ENCODE results near the gene ATP11B. TPM values are rescaled to one million over a fixed set of nuclear protein-coding genes. Genes with fewer than 3 reads are reported as not detected.
"Not testable (repeated sequence)": the region's sequence is repeated elsewhere in the genome, so short reads cannot be mapped to it uniquely, and the experiment has no call there.

ATP11B gene
- total RNA-seq, 2 experiments from 2014 or later = 79.4 to 86.7 TPM

GRCh38 chr3:182822260-182822659 lies 29.0 kb downstream of the ATP11B start:
- CTCF ChIA-PET = not testable (repeated sequence)

GRCh38 chr3:182824957-182825356 lies 31.7 kb downstream of the ATP11B start:
- CTCF ChIA-PET = no interaction called here

More at GRCh38 chr3:182822260-182822659, 29.0 kb downstream of the ATP11B start:
- POLR2A ChIA-PET = not testable (repeated sequence)

GRCh38 chr3:182829761-182830405 lies 36.6 kb downstream of the ATP11B start:
- ChIA-PET CTCF (interaction anchor here (0.7 kb wide), 1 partner anchor 408 kb away, joined by 3 read pairs; no protein-coding TSS in a partner anchor), POLR2A (no interaction called here)

More at GRCh38 chr3:182824957-182825356, 31.7 kb downstream of the ATP11B start:
- POLR2A ChIA-PET = no interaction called here

- ChIA-PET CTCF (no interaction called here), POLR2A (interaction anchor here (0.6 kb wide), 1 partner anchor 44 kb away, joined by 3 read pairs; no protein-coding TSS in a partner anchor)
Measured at GRCh38 chr3:182837855-182838454, 44.7 kb downstream of the ATP11B start.

- ChIA-PET CTCF (no interaction called here), POLR2A (no interaction called here)
Measured at GRCh38 chr3:182843478-182843877, 50.2 kb downstream of the ATP11B start.

GRCh38 chr3:182848906-182849305 lies 55.6 kb downstream of the ATP11B start:
- POLR2A ChIA-PET = no interaction called here
- CTCF ChIA-PET = no interaction called here

- POLR2A ChIA-PET = no interaction called here
- CTCF ChIA-PET = no interaction called here
Measured at GRCh38 chr3:182855076-182855475, 61.8 kb downstream of the ATP11B start.

GRCh38 chr3:182861348-182861747 lies 68.0 kb downstream of the ATP11B start:
- ChIA-PET CTCF (no interaction called here), POLR2A (no interaction called here)

GRCh38 chr3:182862159-182862860 lies 69.0 kb downstream of the ATP11B start:
- ChIA-PET POLR2A (no interaction called here), CTCF (no interaction called here)

GRCh38 chr3:182869059-182869458 lies 75.8 kb downstream of the ATP11B start:
- CTCF ChIA-PET = no interaction called here
- POLR2A ChIA-PET = no interaction called here

GRCh38 chr3:182870917-182871316 lies 77.6 kb downstream of the ATP11B start:
- CTCF ChIA-PET, POLR2A ChIA-PET: not testable (repeated sequence)

- POLR2A ChIA-PET = no interaction called here
- CTCF ChIA-PET = interaction anchor here (0.6 kb wide), 1 partner anchor 32 kb away, joined by 4 read pairs; no protein-coding TSS in a partner anchor
Measured at GRCh38 chr3:182879031-182879611, 85.8 kb downstream of the ATP11B start.

GRCh38 chr3:182886497-182886896 lies 93.2 kb downstream of the ATP11B start:
- ChIA-PET POLR2A (no interaction called here), CTCF (interaction anchor here (0.6 kb wide), 1 partner anchor 18 kb away, joined by 3 read pairs; no protein-coding TSS in a partner anchor)

GRCh38 chr3:182889948-182890629 lies 96.8 kb downstream of the ATP11B start:
- POLR2A ChIA-PET = no interaction called here
- CTCF ChIA-PET = no interaction called here

- CTCF ChIA-PET = no interaction called here
- POLR2A ChIA-PET = interaction anchor here (0.5 kb wide), 1 partner anchor 50 kb away, joined by 4 read pairs; no protein-coding TSS in a partner anchor
Measured at GRCh38 chr3:182891364-182891763, 98.1 kb downstream of the ATP11B start.

GRCh38 chr3:182892226-182892625 lies 98.9 kb downstream of the ATP11B start:
- ChIA-PET CTCF (no interaction called here), POLR2A (no interaction called here)

GRCh38 chr3:182895513-182896112 lies 102.3 kb downstream of the ATP11B start:
- POLR2A ChIA-PET = no interaction called here
- CTCF ChIA-PET = no interaction called here

GRCh38 chr3:182896553-182896952 lies 103.2 kb downstream of the ATP11B start:
- ChIA-PET POLR2A (no interaction called here), CTCF (no interaction called here)

- CTCF ChIA-PET = no interaction called here
- POLR2A ChIA-PET = no interaction called here
Measured at GRCh38 chr3:182902236-182902635, 108.9 kb downstream of the ATP11B start.

GRCh38 chr3:182904164-182904563 lies 110.9 kb downstream of the ATP11B start:
- CTCF ChIA-PET = interaction anchor here (0.7 kb wide), 1 partner anchor 71 kb away, joined by 3 read pairs; no protein-coding TSS in a partner anchor
- POLR2A ChIA-PET = no interaction called here

Measured in activated CD8-positive, alpha-beta memory T cell treated with anti-CD3 and anti-CD28 coated beads for 36 hours (primary cell).